Subcutaneous abdominal adipose tissue (tissue), 5 donors: ENCODE data around the gene NME7.
"Not testable (repeated sequence)": the region's sequence is repeated elsewhere in the genome, so short reads cannot be mapped to it uniquely, and the experiment has no call there.

Experiments used
- H3K27ac ChIP-seq: one replicate; pipeline ENCODE4 v1.7.0; 2013; ENCODE audit warnings: low read depth, mild to moderate bottlenecking, inconsistent platforms, low read length, moderate library complexity
- H3K27me3 ChIP-seq, 5 donors: one replicate each; pipeline ENCODE4 v1.7.0; 2013; ENCODE audit warnings: low read length in 5 of 5, inconsistent platforms in 1 of 5; ENCODE audit not compliant: control insufficient read depth in 5 of 5, insufficient read depth in 4 of 5
- H3K36me3 ChIP-seq, 5 donors: one replicate each; pipeline ENCODE4 v1.7.0; 2013; ENCODE audit warnings: low read length in 5 of 5; ENCODE audit not compliant: control insufficient read depth in 5 of 5, insufficient read depth in 5 of 5
- H3K4me1 ChIP-seq, 5 donors: one replicate each; pipeline ENCODE4 v1.7.0; 2013; ENCODE audit warnings: low read length in 5 of 5, mild to moderate bottlenecking in 3 of 5, moderate library complexity in 1 of 5; ENCODE audit not compliant: control insufficient read depth in 5 of 5, insufficient read depth in 5 of 5
- H3K4me3 ChIP-seq, 5 donors: one replicate each; pipeline ENCODE4 v1.7.0; 2013; ENCODE audit warnings: low read length in 5 of 5, low read depth in 1 of 5
- H3K9ac ChIP-seq, 5 donors: one replicate each; pipeline ENCODE4 v1.7.0; 2013; ENCODE audit warnings: low read length in 5 of 5, mild to moderate bottlenecking in 4 of 5, moderate library complexity in 3 of 5
- H3K9me3 ChIP-seq, 5 donors: one replicate each; pipeline ENCODE4 v1.7.0; 2013; ENCODE audit warnings: low read length in 5 of 5; ENCODE audit not compliant: control insufficient read depth in 5 of 5
- donor health status: healthy.
- donor health status: healthy.
- donor health status: healthy.
- donor health status: healthy.
- donor health status: healthy.

The NME7 gene

DNA sequence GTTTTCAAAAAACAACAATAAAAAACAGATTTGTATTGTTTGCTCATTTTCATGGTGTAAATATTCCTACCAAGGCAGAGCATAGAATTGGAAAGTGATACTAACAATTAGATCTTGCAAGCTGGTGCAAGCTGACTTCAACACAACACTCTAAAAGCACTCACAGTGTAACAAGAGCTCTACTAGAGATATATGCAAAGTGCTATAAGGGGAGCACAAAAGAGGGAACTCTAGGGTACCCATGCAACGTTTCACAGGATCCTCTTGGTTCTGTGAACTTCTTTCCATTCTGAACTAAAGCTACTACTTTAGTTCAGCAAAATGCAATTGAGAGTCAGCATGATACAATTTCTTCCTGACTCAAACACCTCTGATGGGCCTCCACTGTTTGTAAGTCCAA lies 182.8 kb downstream of the NME7 start:
- Histone ChIP-seq H3K9ac (no peak overlapping the region), H3K27me3 (no peaks in the 10 kb centered on the region), H3K4me3 (no peak overlapping the region), H3K27ac (no peak overlapping the region), H3K9me3 (no peaks in the 10 kb centered on the region), H3K4me1 (peaks cover 0 to 4% (median 0%) of the 10 kb centered on the region in 5 donors), H3K36me3 (no peaks in the 10 kb centered on the region)

GRCh38 chr1:169180174-169180573 lies 187.4 kb downstream of the NME7 start:
- Histone ChIP-seq H3K4me1 (no peaks in the 10 kb centered on the region), H3K27me3 (no peaks in the 10 kb centered on the region), H3K9ac (no peak overlapping the region), H3K9me3 (no peaks in the 10 kb centered on the region), H3K27ac (no peak overlapping the region), H3K36me3 (no peaks in the 10 kb centered on the region), H3K4me3 (no peak overlapping the region)

DNA sequence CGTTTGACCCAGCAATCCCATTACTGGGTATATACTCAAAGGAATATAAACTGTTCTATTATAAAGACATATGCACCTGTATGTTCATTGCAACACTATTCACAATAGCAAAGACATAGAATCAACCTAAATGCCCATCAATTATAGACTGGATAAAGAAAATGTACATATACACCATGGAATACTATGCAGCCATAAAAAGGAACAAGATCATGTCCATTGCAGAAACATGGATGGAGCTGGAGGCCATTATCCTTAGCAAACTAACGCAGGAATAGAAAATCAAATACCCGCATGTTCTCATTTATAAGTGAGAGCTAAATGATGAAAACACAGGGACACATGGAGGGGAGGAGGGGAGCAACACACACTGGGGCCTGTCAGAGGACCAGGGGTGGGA lies 188.2 kb downstream of the NME7 start:
- not testable (repeated sequence) for H3K9me3 ChIP-seq, H3K9ac ChIP-seq, H3K4me1 ChIP-seq, H3K36me3 ChIP-seq, H3K4me3 ChIP-seq, H3K27me3 ChIP-seq, H3K27ac ChIP-seq

GRCh38 chr1:169175461-169175860 lies 192.1 kb downstream of the NME7 start:
- no peak overlapping the region for H3K27ac ChIP-seq
- no peak overlapping the region for H3K9ac ChIP-seq
- H3K27me3 ChIP-seq: no peaks in the 10 kb centered on the region
- H3K9me3 ChIP-seq: no peaks in the 10 kb centered on the region
- H3K36me3 ChIP-seq: no peaks in the 10 kb centered on the region
- no peak overlapping the region for H3K4me3 ChIP-seq
- H3K4me1 ChIP-seq: no peaks in the 10 kb centered on the region

- Histone ChIP-seq H3K4me3 (no peak overlapping the region), H3K27ac (no peak overlapping the region), H3K4me1 (no peaks in the 10 kb centered on the region), H3K9ac (no peak overlapping the region), H3K36me3 (no peaks in the 10 kb centered on the region), H3K9me3 (no peaks in the 10 kb centered on the region), H3K27me3 (no peaks in the 10 kb centered on the region)
These were observed 204.5 kb downstream of the NME7 start for GRCh38 chr1:169163059-169163458.

DNA sequence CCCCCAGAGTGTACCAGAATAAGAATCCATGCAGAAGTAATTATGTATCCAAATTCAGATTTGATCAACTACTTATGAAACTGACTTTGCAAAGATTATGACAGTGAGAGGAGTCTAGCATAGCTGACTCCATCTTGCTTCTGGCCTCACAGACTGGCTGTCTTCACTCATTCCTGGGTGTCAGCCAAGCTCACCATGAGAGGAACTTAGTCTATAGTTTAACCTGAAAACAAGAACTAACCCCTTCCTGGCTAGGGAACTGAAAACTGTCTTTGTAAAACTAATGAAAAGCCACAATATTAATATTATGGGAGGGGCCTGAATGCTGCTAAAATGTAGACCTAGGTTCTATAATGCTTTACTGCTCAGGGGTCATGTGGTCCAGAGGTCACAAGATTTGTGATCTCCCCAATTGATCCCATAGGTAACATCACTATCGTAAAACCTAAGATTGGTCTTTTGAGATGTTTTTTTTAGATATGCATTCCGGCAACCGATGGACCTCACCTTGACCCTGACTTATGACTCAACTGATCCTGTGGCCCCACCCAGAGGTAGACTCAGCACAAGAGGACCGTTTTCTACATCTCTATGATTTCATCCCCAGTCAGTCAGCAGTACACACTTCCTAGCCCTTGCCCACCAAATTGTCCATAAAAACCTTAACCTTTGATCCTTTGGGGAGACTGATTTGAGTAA lies 206.0 kb downstream of the NME7 start:
- no peak overlapping the region for H3K9ac ChIP-seq
- no peak overlapping the region for H3K4me3 ChIP-seq
- no peaks in the 10 kb centered on the region for H3K27me3 ChIP-seq
- no peaks in the 10 kb centered on the region for H3K4me1 ChIP-seq
- no peaks in the 10 kb centered on the region for H3K9me3 ChIP-seq
- H3K27ac ChIP-seq: no peak overlapping the region
- H3K36me3 ChIP-seq: no peaks in the 10 kb centered on the region

DNA sequence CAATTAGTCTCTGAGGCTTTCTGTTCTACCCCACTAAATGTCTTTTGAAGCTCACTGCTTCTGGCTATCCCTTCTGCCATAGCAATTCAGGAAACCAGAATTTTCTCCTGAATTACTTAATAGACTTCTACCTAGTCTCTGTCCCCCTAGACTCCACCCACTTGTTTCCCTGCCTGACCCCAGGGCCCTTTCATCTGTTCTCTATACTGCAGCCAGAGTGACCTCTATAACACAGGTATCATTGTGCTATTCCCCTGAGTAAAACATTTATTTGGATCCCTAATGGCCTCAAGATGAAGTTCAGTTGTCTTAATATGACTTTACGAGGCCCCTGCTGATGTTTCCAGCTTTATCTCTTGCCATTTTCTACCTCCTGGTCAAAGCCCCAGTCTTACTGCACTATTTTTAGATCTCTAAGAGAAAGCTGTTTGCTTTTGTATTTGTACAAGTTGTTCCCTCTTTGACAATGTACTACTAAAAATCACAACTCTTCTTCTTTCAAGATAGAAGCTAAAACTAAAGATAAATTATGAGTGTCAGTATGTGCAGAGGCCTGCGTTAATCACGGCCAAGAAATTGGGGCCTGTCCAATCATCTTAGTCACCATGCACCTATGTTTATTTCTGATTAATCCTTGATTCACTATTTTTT lies 206.6 kb downstream of the NME7 start:
- Histone ChIP-seq H3K9ac (no peak overlapping the region), H3K36me3 (no peaks in the 10 kb centered on the region), H3K27me3 (no peaks in the 10 kb centered on the region), H3K9me3 (no peaks in the 10 kb centered on the region), H3K4me3 (no peak overlapping the region), H3K27ac (no peak overlapping the region), H3K4me1 (no peaks in the 10 kb centered on the region)

DNA sequence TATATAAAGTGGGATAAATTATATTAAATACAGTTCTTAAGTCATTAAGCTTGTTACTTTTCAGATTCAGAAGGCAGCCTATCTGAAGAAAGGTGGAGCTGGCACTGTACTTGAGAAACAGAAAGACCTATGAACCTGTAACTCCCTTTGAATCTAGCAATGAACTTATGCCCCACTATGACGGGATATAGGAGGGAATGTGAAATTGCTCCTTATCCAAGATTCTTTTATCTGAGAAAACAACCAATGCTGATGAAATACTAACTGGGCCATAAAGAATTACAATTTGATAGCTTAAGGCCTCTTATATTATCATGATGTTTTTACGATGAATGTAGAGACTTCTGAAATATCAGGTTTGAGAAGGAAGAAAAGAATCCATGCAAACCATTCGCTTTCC lies 211.0 kb downstream of the NME7 start:
- H3K4me3 ChIP-seq: no peak overlapping the region
- H3K9me3 ChIP-seq: no peaks in the 10 kb centered on the region
- no peaks in the 10 kb centered on the region for H3K27me3 ChIP-seq
- no peak overlapping the region for H3K9ac ChIP-seq
- no peaks in the 10 kb centered on the region for H3K36me3 ChIP-seq
- no peaks in the 10 kb centered on the region for H3K4me1 ChIP-seq
- no peak overlapping the region for H3K27ac ChIP-seq

- H3K27me3 ChIP-seq: no peaks in the 10 kb centered on the region
- H3K36me3 ChIP-seq: no peaks in the 10 kb centered on the region
- no peak overlapping the region for H3K9ac ChIP-seq
- H3K4me3 ChIP-seq: no peak overlapping the region
- no peak overlapping the region for H3K27ac ChIP-seq
- H3K9me3 ChIP-seq: no peaks in the 10 kb centered on the region
- no peaks in the 10 kb centered on the region for H3K4me1 ChIP-seq
These were observed 211.9 kb downstream of the NME7 start for GRCh38 chr1:169155675-169156074.

- Histone ChIP-seq H3K27me3 (no peaks in the 10 kb centered on the region), H3K36me3 (no peaks in the 10 kb centered on the region), H3K27ac (no peak overlapping the region), H3K9me3 (no peaks in the 10 kb centered on the region), H3K9ac (no peak overlapping the region), H3K4me3 (no peak overlapping the region), H3K4me1 (no peaks in the 10 kb centered on the region)
These were observed 216.2 kb downstream of the NME7 start for GRCh38 chr1:169151338-169151837.
